DMS 273 treated with DMSO at 0.1 percent for 48 hours (cell line): ENCODE measurements around the gene SIGLEC1.

Source experiments
- DNase-seq: peaks from one replicate; lab custom pipeline; 2025; lab: John Stamatoyannopoulos, UW

Gene SIGLEC1

GRCh38 chr20:3728876-3729275, 16.5 kb upstream of the SIGLEC1 start:
- no peak for DNase-seq

- no peak for DNase-seq
Observed at GRCh38 chr20:3728354-3728753, 16.0 kb upstream of the SIGLEC1 start.

- DNase-seq = no peak
Observed at GRCh38 chr20:3727401-3728021, 15.1 kb upstream of the SIGLEC1 start.

GRCh38 chr20:3724356-3724755, 12.0 kb upstream of the SIGLEC1 start:
- DNase-seq = no peak

- no peak for DNase-seq
Observed at GRCh38 chr20:3723284-3723683, 10.9 kb upstream of the SIGLEC1 start.

- DNase-seq = no peak
Observed at GRCh38 chr20:3721912-3722311, 9.5 kb upstream of the SIGLEC1 start.

GRCh38 chr20:3720626-3721025, 8.2 kb upstream of the SIGLEC1 start:
- no peak for DNase-seq

- DNase-seq = no peak
Observed at GRCh38 chr20:3720068-3720467, 7.7 kb upstream of the SIGLEC1 start.

- DNase-seq = no peak
Observed at GRCh38 chr20:3719046-3719445, 6.6 kb upstream of the SIGLEC1 start.

GRCh38 chr20:3716195-3716834, 3.9 kb upstream of the SIGLEC1 start:
- DNase-seq = no peak

GRCh38 chr20:3714092-3714491, 1.7 kb upstream of the SIGLEC1 start:
- DNase-seq = no peak

- DNase-seq = no peak
Observed at GRCh38 chr20:3711484-3711941, 887 bp downstream of the SIGLEC1 start.

- DNase-seq = no peak
Observed at GRCh38 chr20:3710703-3711483, 1.5 kb downstream of the SIGLEC1 start.

GRCh38 chr20:3710011-3710466, 2.4 kb downstream of the SIGLEC1 start:
- no peak for DNase-seq

GRCh38 chr20:3707508-3707899, 4.9 kb downstream of the SIGLEC1 start:
- no peak for DNase-seq

- no peak for DNase-seq
Observed at GRCh38 chr20:3706774-3707507, 5.5 kb downstream of the SIGLEC1 start.

- no peak for DNase-seq
Observed at GRCh38 chr20:3705970-3706739, 6.2 kb downstream of the SIGLEC1 start.

GRCh38 chr20:3705491-3705969, 6.9 kb downstream of the SIGLEC1 start:
- no peak for DNase-seq

- no peak for DNase-seq
Observed at GRCh38 chr20:3704087-3704486, 8.3 kb downstream of the SIGLEC1 start.

GRCh38 chr20:3702611-3703391, 9.6 kb downstream of the SIGLEC1 start:
- DNase-seq = no peak
